HG03439 (cell line): ENCODE data around the gene HES3.
"Not testable (repeated sequence)": the region's sequence is repeated elsewhere in the genome, so short reads cannot be mapped to it uniquely, and the experiment has no call there.

Experiments
- ATAC-seq: cut with Tn5 transposase; IDR thresholded peaks from one replicate; pipeline ENCODE4 v1.9.1; 2021; ENCODE audit warnings: mild to moderate bottlenecking, moderate library complexity; ENCODE audit not compliant: unreplicated experiment

HES3 gene

GRCh38 chr1:6218375-6219164 lies 25.4 kb upstream of the HES3 start:
- no peak for ATAC-seq

- not testable (repeated sequence) for ATAC-seq
These were observed 24.3 kb upstream of the HES3 start for GRCh38 chr1:6219641-6220040.

GRCh38 chr1:6220236-6220635 lies 23.7 kb upstream of the HES3 start:
- ATAC-seq: no peak

GRCh38 chr1:6221210-6221784 lies 22.7 kb upstream of the HES3 start:
- ATAC-seq: no peak

- ATAC-seq: no peak
These were observed 21.3 kb upstream of the HES3 start for GRCh38 chr1:6222636-6223035.

GRCh38 chr1:6223617-6224016 lies 20.4 kb upstream of the HES3 start:
- no peak for ATAC-seq

- ATAC-seq: no peak
These were observed 19.3 kb upstream of the HES3 start for GRCh38 chr1:6224718-6225117.

GRCh38 chr1:6225651-6226050 lies 18.3 kb upstream of the HES3 start:
- ATAC-seq: no peak

GRCh38 chr1:6233376-6233775 lies 10.6 kb upstream of the HES3 start:
- no peak for ATAC-seq

- no peak for ATAC-seq
These were observed 9.3 kb upstream of the HES3 start for GRCh38 chr1:6234502-6235295.

- peak; percentile 11 for ATAC-seq
These were observed 8.7 kb upstream of the HES3 start for GRCh38 chr1:6235296-6235677.

- ATAC-seq: no peak
These were observed 6.9 kb upstream of the HES3 start for GRCh38 chr1:6237093-6237492.

GRCh38 chr1:6239213-6239752 lies 4.7 kb upstream of the HES3 start:
- no peak for ATAC-seq

- ATAC-seq: no peak
These were observed 3.8 kb upstream of the HES3 start for GRCh38 chr1:6239950-6240768.

GRCh38 chr1:6241107-6241886 lies 2.7 kb upstream of the HES3 start:
- no peak for ATAC-seq

- ATAC-seq: no peak
These were observed 1.9 kb upstream of the HES3 start for GRCh38 chr1:6241887-6242740.

- no peak for ATAC-seq
These were observed 735 bp upstream of the HES3 start for GRCh38 chr1:6243053-6243834.

- no peak for ATAC-seq
These were observed 546 bp downstream of the HES3 start for GRCh38 chr1:6244401-6245049.
